Mammary epithelial cell (primary cell): Measurements from ENCODE around the gene TMEM218.

Experiments used
- EZH2 ChIP-seq: IDR thresholded peaks from 2 replicates; pipeline ENCODE4 v1.6.1; 2012; ENCODE audit warnings: low read length, inconsistent platforms, borderline replicate concordance
- TF ChIP-seq, protein P1 (sequence below), 2 donors: IDR thresholded peaks in 1 of 2; conservative IDR thresholded peaks in 1 of 2; 2 replicates each; pipeline ENCODE4 v1.5.1; 2011 to 2012; ENCODE audit warnings: inconsistent platforms in 2 of 2, low read length in 2 of 2, mild to moderate bottlenecking in 2 of 2, control low read depth in 1 of 2, low read depth in 1 of 2; ENCODE audit not compliant: insufficient read depth in 1 of 2; ENCODE audit errors: extremely low read depth in 1 of 2

DNA sequence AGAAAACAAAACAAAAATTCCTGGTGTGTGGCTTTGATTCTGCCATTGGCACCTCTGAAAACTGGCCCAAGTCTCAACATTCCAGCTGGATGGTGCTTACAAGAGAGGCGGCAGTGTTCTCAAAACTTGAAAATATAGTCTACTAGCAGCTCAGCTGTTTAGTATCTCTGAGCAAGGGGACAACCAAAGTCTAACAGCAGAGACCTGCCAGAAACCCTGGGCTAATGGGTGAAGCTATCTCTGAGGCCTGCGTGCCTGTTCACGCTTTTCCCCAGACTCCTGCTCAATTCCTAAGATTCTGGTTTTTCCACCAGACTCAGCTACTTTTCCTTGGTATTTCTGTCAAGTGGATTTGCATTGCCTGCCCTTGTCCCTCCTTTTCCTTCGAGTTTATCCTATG, 17.9 kb downstream of the TMEM218 start:
- TF ChIP-seq, protein P1, sequence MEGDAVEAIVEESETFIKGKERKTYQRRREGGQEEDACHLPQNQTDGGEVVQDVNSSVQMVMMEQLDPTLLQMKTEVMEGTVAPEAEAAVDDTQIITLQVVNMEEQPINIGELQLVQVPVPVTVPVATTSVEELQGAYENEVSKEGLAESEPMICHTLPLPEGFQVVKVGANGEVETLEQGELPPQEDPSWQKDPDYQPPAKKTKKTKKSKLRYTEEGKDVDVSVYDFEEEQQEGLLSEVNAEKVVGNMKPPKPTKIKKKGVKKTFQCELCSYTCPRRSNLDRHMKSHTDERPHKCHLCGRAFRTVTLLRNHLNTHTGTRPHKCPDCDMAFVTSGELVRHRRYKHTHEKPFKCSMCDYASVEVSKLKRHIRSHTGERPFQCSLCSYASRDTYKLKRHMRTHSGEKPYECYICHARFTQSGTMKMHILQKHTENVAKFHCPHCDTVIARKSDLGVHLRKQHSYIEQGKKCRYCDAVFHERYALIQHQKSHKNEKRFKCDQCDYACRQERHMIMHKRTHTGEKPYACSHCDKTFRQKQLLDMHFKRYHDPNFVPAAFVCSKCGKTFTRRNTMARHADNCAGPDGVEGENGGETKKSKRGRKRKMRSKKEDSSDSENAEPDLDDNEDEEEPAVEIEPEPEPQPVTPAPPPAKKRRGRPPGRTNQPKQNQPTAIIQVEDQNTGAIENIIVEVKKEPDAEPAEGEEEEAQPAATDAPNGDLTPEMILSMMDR (conservative IDR thresholded peaks at IDR 0.05 in 1 of 2, IDR thresholded peaks at IDR 0.05 in 1 of 2; ENCODE audit: extremely low read depth in 1 of 2, insufficient read depth in 1 of 2, low read depth in 1 of 2, low read length in 2 of 2), result no peak
- no peak for TF ChIP-seq EZH2
